HG03095 (cell line): ENCODE measurements around the gene GSS.

Experiments used
- ATAC-seq: cut with Tn5 transposase; IDR thresholded peaks from one replicate; pipeline ENCODE4 v1.9.1; 2021; ENCODE audit warnings: moderate library complexity; ENCODE audit not compliant: unreplicated experiment

GSS gene

GRCh38 chr20:34979366-34980153 is 24.0 kb upstream of the GSS start:
- ATAC-seq, result no peak

DNA sequence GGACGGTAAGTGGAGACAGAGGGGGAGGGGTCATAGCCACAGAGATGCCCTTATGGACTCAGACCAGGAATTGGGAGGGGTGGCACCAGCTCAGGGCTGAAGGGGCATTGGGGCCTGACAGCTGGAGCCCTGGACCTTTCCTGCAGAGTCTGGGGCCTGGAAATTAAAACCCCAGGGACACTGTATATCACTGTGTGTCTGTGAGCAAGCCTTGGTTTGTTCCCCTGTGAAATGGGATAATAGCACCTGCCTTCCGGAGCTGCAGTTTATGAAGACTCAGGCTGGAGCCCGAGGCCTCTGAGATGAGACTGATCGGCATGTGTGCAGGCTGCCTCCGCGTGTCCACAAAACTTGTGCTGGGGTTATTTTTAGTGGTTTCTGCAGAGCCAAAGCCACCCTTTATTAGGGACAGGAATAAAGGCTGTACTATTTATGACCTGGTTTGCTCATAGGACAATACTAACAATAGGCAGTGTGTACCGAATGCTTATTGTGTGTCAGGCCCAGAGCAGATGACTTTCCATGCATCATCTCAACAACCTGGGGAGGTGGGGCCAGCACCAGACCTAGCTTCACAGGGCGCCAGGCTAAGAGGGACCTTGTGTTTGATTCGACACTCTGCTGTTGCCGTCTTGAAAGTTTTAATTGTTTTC is 22.6 kb upstream of the GSS start:
- ATAC-seq, result no peak

DNA sequence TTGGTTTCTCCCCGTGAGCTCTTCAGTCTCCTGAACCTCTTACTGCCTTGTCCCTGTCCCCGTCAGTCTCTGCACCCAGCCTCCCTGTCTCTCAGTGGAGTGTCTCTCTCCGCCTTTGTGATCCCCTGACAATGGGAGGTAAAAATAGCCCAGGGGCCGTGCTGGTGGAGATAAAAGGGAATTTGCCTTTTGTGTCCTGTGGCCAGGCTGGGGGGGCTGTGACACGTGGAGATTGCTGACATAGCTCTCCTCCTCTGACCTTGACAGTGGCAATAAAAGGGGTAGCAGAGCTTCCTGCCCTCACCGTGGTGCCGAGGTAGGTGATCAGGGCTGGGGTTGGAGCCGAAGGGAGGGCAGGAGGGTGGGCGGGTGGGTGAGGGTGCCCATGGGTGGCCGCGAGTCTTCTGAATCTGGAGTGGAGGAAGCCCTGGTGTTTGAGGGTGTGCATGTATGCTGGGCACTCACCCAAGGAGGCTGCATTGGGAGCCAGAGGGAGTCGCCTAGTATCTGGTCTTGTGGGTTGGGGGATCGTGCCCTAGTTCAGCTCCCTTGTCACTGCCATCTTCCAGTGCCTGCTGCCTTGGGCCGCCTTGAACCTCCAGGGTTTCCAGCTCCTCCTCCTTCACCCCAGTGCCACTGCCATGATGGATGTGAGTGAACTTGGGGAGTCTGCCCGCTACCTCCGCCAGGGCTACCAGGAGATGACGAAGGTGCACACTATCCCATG is 21.9 kb upstream of the GSS start:
- ATAC-seq, result no peak

GRCh38 chr20:34976286-34976685 is 20.7 kb upstream of the GSS start:
- no peak for ATAC-seq

DNA sequence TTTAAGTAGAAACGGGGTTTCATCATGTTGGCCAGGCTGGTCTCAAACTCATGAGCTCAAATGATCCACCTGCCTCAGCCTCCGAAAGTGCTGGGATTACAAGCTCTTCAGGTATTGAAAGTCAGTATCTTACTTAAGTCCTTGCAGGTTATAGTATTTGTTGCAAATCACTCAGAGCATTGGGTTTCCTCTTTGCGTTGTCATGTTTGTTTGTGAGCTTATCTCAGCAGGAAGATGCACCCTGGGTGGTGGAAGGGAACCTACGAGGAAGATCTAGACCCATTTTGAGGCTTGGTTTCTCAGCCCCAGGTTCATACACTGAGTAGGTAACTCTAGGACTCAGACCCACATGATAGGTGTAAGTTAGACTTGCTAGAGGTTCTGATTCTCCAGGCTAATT is 18.6 kb upstream of the GSS start:
- ATAC-seq, result no peak

DNA sequence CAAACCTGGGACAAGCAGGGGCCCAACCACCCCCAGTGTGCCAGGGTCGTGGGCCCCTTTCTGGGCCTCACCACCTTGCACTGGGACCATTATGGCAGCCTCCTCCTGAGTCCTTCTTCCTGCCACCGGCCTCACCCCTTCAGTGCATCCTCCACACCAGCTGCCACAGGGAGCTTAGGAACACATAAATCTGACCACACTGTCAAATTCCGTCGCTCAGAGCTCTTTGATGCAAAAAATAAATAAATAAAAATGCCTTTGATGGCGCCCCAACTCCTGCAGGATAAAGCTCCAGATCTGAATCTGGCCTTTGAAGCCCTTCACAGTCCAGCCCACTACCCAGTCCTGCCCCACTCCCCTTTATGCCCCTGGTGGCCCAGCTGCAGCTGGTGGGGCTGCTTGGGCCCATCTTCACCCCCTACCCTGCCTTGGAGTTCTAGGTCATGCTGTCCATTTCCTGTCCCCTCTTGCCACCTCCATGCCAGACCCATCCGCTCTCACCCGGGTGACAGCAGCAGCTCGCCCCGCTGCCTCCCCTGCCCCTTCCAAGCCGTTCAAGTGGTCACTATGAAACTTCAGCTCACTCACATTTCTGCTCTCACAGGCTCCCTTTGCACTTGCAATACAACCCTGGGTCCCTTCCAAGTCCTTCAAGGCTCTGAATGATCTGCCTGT is 16.1 kb upstream of the GSS start:
- ATAC-seq, result no peak

GRCh38 chr20:34970846-34971560 is 15.4 kb upstream of the GSS start:
- ATAC-seq, result no peak

- no peak for ATAC-seq
These were observed 14.7 kb upstream of the GSS start for GRCh38 chr20:34970193-34970840.

DNA sequence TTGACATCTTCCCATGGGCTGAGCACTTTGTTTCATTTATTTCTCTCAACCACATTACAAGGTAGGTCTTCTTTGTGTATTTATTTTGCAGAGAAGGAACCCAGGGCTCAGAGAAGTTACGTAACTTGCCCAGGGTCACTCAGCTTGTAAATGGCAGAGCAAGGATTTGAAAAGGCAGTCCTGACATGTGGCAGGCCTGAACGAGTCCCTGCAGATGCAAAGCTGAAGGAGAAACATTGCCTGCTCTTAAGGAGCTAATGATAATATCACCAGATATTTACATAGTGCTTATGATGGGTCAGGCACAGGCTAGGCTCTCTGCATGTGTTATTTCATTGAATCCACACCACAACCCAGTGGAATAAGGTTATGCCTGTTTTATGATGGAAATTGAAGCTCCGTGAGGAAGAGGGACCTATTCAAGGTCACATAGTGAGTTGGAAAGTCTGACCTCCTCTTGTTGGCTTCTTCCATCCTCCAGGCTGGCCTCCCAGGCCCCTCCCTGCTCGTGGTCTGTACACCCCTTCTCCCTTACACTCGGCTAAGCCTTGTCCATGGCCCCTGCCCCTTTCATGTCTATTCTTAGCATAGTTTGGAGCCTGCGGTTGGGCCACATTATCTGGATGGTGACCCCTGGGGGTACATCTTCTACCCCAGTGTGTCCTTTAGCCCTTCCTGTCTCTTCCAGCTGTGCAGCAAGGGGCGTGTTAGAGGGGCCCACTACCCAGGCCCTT is 12.6 kb upstream of the GSS start:
- no peak for ATAC-seq

DNA sequence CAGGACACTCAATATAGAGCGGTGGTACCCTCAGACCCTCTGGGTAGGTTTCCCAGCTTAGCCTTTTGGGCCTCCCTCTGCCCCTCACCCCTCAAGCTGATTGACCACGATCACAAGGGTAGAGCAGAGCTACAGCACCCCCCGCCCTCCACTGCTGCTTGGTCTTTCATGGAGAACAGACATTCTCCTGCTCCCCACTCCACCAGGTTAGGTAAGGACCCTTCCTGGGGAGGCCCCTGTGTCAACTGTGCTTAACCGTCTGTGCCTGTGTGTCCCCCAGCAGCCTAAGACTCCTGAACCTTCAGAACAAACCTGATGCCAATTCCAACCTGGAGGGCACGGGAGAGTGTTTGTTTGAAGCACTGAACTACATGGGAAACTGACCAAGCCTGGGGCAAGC is 11.8 kb upstream of the GSS start:
- no peak for ATAC-seq

DNA sequence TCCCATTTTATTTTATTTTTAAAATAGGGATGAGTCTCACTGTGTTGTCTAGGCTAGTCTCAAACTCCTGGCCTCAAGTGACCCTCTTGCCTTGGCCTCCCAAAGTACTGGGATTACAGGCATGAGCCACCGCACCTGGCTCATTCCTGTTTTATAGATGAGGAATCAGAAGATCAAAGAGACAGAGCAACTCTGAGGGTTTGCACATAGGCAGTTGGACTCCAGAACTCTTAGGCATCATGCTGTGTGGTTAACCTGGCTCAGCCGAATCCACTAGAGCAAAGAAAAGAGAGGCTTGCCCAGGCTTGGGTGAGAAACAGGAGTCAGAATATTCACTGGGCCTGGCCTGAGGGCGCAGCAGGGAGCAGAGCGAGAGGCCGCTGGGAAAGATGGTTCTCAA is 9.4 kb upstream of the GSS start:
- ATAC-seq, result no peak

GRCh38 chr20:34964486-34964885 is 8.9 kb upstream of the GSS start:
- no peak for ATAC-seq

DNA sequence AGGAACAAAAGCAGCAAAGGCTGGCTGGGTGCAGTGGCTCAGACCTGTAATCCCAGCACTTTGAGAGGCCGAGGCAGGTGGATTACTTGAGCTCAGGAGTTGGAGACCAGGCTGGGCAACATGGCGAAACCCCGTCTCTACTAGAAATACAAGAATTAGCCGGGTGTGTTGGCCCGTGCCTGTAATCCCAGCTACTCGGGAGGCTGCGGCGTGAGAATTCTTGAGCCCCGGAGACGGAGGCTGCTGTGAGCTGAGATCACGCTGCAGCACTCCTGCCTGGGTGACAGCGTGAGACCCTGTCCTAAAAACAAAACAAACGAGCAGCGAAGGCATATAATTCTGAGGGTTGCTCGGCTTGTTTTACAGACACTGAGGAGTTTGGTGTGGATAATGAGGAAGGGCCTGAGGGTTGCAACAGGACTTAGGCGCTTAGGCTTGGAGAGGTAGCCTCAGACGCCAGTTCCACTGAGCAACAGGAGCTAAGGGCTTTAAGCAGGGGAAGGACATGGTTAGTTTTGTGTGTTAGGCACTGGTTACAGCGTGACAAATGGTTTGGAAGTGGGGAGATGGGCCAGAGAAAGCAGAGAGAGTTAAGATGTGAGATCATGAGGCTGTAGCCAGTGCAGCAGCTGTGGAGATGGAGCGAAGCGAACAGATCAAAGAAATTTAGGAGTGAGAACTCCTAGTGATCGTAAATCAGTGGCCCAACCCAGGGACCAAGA is 1.3 kb upstream of the GSS start:
- ATAC-seq, result no peak

DNA sequence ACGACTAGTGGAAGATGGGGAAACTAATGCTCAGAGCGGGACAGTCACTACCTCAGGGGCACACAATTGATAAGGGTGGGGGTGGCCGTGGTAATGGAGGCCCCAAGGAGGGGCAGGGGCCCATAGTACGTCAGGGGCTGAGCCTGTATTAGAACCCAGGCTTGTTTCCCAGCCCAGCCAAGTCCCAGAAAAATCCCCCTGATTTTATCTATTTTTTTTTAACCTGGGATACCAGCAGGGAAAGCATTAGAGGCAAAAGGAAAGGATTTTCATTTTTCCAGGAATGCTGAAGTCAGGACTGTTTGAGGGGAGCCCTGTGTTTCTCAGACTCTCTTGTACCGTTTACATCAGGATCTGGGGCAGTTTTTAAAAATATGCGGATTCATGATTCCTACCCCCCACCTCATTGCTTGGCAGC is 444 bp upstream of the GSS start:
- ATAC-seq, result no peak

- no peak for ATAC-seq
These were observed 739 bp downstream of the GSS start for GRCh38 chr20:34954904-34955230.

GRCh38 chr20:34953960-34954359 is 1.6 kb downstream of the GSS start:
- no peak for ATAC-seq

DNA sequence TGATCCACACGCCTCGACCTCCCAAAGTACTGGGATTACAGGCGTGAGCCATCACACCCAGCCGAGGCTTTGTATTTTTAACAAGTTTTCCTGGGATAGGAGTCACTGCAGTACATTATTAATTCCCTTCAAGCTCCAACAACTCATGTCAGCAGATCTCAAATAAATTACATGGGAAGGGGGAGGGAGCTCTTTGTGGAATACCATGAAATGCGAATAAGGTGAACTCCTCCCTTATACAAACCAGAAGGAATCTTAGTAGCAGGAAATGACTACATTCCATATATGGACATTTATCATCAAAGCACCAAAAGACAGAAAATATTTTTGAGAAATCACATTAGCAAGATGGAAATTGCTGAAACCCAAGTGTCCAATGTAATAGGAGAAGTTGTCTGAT is 2.9 kb downstream of the GSS start:
- no peak for ATAC-seq

DNA sequence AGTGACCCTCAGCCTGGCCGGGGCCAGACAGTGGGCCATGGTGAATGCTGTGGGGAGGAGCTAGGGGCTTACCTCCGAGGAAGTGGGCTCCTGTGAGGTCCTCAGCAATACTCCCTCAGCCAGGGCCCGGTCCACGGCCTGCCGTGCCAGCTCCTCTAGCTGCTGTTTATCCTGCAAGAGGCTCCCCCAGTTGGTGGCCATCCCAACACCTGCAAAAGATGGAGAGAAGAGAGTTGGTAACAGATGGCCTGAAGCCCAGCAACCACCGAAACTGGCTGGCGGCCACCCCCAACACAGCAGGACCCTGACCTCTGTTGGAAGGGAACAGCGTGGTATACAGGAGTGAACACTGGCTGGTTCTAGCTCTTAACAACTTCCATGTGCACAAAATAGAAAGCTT is 4.0 kb downstream of the GSS start:
- ATAC-seq, result no peak

GRCh38 chr20:34951252-34951651 is 4.4 kb downstream of the GSS start:
- ATAC-seq, result no peak
